HG02571 (cell line): ENCODE measurements around the gene ANKRD65.
A peak's percentile ranks its signal among the peaks of the same experiment; 100 is the strongest.
"Not testable (repeated sequence)": the region's sequence is repeated elsewhere in the genome, so short reads cannot be mapped to it uniquely, and the experiment has no call there.

Experiments used
- ATAC-seq: cut with Tn5 transposase; IDR thresholded peaks from one replicate; pipeline ENCODE4 v1.9.1; 2021; ENCODE audit warnings: mild to moderate bottlenecking, moderate library complexity; ENCODE audit not compliant: unreplicated experiment

ANKRD65 gene

DNA sequence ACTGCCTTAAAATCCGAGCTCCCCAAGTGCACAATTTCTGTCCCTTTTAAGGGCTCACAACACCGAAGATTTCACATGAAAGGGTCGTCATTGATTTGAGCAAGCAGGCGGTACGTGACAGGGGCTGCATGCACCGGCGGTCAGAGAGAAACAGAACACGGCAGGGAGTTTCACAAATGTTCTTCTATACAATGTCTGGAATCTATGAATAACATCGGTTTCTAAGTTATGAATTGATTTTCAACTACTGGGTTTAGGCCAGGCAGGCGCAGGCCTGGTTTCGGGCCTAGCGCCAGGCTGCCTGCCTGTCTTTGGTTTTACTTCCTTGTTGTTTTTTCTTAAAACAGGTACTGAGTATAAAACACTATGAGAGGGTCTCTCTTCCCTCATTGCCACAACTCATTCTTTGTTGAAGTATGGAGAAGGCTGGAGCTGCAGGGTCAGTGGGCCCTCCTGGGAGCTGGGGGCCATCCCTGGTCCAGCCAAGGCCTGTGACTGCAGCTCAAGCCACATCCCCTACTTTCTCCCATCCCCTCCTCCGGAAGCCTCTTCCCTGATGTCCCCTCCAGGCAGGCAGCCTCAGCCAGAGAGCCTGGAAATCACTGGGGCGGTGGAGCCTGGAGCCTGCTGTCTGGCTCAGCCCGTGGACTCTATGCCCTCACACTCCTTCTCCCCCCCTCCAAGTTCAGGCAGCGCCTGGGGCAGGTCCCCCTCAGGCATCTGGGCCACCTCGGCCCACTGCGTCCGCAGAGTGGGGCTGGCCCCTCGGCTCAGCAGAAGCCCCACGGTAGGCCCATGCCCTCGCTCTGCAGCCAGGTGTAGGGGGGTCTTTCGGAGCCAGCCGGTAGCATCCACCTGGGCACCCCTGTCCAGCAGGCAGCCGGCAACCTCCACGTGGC is 2.4 kb downstream of the ANKRD65 start:
- no peak for ATAC-seq

DNA sequence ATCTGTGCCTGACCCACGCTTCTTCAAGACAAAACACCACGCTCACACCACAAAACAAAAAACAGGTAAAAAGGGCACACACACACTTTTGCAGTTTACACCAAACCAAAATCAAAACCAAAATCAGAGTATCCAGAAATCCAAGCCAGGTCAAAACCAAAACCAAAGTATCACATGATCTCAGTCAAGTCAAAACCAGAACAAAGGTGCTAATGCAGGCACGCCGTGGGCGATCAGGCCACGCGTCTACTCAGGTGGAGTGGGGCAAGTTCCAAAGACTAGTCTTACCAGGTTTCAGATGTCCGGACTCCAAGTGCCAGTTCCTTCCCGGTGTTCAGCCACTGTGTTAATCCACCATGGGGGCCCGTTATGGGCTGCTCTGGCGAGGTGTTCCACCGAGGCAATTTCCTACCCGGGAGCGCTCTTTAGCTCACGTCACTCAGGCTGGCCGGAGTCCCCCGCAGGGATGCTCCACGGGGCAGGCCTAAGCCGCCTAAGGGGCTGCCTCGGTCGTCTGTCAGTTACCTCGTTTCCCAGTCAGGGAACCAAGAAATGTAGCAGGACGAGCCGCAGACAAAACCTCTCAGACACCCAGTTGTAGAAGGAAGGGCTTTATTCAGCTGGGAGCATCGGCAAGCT is 3.1 kb downstream of the ANKRD65 start:
- ATAC-seq = not testable (repeated sequence)

DNA sequence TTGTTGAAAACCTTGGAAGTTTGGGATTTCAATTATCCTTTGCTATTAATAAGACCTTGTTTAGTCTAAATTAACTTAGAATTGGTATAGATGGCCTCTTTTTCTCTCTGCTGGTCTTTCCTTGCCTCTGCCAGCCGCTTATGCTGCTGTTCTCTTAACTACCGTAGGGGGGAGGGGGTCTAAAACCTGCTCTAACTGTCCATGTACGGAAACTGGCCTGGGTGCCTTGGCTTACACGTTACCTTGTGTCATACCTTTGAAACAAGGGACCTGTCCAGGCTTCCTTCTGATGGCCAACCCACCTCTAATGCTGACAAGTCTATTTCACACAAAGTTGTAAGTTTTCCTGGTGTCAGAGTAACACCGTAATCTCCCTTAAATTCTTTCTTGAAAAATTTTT is 3.7 kb downstream of the ANKRD65 start:
- ATAC-seq = not testable (repeated sequence)

DNA sequence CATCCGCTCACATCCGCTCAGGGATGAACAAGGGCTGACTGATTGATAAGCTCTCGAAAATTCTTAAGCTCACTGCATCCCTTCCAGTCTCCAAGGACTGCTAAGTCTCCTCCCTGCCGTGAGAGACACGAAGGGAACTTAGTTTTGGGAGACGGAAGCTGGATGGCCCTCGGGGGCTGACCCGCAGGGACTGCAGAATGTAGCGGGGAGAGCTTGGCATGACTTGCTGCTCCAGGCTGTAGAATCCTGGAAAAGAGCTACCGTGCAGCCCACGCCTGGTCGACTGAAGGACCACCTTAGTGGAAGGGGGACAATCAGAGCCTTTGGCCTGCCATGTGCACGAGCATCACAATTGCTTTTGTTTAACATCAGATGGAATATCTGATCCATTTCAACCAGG is 5.3 kb downstream of the ANKRD65 start:
- no peak for ATAC-seq

DNA sequence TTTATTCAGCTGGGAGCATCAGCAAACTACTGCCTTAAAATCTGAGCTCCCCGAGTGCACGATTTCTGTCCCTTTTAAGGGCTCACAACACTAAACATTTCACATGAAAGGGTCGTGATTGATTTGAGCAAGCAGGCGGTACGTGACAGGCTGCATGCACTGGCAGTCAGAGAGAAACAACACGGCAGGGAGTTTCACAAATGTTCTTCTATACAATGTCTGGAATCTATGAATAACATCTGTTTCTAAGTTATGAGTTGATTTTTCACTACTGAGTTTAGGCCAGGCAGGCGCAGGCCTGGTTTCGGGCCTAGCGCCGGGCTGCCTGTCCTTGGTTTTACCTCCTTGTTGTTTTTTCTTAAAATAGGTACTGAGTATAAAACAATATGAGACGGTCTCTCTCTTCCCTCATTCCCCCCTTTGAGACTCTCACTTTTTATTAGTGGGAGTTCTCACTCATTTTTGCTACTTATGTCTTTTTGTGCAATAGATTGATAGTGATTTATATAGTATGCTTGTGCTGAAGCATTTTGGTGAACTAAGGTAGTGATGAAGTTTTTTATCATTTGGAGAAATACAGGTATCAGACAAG is 8.7 kb downstream of the ANKRD65 start:
- ATAC-seq = not testable (repeated sequence)

DNA sequence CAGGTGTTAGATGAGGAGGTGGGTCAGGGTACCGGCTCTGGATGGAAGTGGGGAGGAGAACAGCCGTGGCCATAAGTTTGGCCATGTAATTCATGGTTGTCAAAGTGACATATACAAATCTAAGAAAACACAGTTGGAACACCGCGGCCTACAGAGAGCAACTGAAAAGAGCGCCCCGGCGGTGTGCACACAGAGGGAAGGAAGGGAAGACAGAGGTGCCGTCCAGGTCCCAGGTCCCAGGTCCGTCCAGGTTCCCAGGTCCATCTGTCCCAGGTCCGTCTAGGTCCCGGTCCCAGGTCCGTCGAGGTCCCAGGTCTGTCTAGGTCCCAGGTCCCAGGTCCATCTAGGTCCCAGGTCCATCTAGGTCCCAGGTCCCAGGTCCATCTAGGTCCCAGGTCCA is 9.4 kb downstream of the ANKRD65 start:
- no peak for ATAC-seq

DNA sequence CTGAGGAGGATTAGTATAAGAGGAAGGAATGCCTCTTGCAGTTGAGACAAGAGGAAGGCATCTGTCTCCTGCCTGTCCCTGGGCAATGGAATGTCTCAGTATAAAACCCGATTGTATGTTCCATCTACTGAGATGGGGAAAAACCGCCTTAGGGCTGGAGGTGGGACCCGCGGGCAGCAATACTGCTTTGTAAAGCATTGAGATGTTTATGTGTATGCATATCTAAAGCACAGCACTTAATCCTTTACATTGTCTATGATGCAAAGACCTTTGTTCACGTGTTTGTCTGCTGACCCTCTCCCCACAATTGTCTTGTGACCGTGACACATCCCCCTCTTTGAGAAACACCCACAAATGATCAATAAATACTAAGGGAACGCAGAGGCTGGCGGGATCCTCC is 10.8 kb downstream of the ANKRD65 start:
- ATAC-seq = not testable (repeated sequence)

DNA sequence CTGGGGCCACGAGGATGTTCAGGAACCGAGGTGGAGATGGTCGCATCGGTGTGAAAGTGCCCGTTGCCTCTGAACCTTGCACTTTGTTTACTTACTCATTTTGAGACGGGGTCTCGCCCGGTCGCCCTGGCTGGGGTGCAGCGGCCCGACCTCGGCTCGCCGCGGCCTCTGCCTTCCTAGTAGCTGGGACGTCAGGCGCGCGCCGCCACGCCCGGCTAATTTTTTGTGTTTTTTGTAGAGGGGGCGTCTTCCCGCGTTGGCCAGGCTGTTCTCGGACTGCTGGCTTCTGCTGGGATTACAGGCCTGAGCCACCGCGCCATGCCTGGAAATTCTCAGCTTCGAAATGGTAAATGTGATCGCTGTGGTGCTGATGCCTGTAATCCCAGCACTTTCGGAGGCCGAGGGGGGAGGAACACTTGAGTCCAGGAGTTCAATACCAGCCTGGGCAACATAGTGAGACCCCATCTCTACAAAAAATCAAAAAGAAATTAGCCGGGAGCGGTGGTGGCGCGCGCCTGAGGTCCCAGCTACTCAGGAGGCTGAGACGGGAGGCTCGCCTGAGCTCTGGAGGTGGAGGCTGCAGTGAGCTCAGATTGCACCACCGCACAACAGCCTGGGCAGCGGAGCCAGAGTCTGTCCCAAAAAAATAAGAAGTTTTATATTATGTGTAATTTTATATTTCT is 13.3 kb downstream of the ANKRD65 start:
- peak; percentile 17 for ATAC-seq

DNA sequence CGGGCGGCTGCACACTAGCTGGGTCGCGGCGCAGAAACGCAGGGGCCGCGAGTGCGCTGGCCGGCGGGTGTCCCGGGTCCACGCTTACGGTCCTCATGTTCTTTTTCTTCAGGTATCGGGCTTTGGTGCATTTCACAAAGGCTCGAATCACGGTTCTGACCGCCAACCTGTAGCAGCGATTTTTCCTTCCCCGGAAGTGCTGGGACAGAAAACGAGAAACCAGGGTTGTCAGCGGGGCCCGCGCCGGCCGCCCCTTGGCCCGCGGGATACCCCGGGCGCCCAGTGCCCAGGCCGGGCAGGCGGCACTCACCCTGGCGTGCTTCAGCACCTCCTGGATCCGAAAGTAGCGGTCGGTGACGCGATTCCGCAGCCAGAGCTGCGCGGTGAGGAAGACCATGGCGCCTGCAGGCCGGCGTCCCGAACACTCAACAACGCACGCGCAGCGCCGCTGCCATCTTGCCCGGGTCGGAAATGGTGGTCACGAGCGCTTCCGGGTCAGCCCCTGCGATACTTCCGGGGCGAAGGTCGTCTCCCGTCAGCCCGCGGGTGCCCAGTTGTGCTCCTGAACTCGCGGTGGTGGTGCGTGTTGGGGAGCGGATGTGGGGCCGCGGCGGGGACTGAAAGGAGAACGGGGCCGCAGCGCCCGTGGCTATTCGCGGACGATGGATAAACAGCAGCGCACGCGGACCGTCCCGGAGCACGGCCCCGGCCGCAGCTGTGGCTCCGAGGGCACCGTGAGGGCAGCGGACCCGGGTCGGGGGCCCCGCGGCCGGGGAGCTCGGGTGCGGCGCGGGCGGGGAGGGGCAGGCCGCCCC is 14.0 kb downstream of the ANKRD65 start, which contains the start of gene MRPL20:
Gene MRPL20, minus strand, starts transcription at position 473 of the 815 bp plus-strand sequence. Its CDS starts 76 bp downstream, at position 397.
- peak; percentile 93 for ATAC-seq

DNA sequence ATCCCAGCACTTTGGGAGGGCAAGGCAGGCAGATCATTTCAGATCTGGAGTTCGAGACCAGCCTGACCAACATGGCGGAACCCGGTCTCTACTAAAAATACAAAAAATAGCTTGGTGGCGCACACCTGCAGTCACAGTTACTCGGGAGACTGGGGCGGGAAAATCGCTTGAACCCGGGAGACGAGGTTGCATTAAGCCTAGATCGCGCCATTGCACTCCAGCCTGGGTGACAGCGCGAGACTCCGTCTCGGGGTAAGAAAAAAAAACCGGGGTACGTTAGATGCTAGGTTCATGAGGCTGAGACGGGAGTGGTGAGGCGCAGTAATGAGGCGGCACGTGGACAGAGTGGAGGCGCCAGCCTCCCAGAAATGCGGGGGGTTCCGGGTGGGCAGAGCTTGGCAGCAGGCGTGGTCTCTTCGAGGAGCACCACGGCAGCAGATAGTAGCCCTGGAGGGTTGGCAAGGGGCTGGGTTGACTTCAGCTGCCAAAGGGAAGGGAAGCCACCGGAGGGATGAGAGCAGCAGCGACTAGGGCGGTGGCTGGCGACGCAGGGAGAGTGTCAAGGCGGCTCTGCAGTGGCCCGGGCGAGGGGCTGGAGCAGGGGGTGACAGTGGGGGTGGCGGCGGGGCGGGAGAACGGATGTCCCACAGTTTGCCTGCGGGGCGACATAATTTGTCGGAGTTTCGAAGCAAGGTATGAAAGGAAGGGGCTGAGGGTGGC is 14.8 kb downstream of the ANKRD65 start:
- ATAC-seq = no peak

DNA sequence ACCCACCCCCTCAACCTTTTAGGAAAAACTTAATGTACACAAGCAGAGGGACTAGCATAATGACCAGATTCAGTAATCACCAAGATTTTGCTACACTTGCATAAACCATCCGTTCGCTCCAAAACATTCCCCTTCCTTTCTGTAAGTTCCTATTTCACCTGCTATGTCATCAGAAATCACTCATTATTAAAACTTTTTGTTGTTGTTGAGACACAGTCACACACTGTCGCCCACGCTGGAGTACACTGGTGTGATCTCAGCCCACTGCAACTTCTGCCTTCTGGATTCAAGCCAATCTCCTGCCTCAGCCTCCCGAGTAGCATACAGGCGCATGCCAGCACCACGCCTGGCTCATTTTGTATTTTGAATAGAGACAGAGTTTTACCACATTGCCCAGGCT is 17.4 kb downstream of the ANKRD65 start:
- no peak for ATAC-seq

DNA sequence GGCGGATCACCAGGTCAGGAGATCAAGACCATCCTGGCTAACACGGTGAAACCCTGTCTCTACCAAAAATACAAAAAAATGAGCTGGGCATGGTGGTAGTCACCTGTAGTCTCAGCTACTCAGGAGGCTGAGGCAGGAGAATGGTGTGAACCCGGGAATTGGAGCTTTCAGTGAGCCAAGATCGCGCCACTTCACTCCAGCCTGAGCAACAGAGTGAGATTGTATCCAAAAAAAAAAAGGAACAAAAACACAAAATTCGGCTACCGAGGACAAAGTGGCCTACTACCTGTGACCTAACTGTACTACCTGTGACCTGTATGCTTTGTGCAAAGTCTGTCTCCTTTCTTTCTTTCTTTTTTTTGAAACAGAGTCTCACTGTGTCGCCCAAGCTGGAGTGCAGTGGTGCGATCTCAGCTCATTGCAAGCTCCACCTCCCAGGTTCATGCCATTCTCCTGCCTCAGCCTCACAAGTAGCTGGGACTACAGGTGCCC is 18.1 kb downstream of the ANKRD65 start:
- not testable (repeated sequence) for ATAC-seq

DNA sequence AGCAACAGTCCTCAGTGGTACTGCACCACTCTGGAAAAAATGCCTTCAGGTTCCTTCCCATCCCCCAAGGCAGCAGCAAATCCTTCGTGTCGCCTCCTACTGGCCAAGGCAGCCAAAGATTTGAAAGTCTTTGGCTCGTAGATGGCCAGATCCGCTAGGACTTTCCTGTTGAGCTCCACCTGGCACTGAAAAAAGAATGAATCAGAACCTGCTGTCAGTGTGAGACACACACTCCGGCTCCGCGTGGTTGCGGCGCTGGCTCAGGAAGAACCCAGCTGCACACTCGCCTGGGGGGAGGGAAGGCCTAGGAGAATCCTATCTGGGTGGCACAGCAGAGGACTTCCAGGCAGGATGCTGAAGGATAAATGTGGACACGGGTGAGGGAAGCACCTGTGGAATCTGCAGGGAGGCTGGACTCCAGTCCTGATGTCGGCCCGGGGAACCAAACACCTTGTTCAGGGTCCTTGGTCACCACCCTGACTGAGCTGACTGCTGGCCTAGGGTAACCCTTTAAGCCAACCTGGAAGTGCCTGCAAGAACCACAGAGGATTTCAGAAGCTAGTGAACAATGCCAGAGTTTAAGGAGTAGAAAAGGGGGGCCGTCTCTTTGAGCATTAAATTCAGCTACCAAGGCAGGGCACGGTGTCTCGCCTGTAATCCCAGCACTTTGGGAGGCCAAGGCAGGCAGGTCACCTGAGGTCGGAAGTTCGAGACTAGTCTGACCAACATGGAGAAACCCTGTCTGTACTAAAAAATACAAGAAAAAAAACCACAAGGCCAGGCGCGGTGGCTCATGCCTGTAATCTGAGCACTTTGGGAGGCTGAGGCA is 18.8 kb downstream of the ANKRD65 start:
- ATAC-seq = no peak

DNA sequence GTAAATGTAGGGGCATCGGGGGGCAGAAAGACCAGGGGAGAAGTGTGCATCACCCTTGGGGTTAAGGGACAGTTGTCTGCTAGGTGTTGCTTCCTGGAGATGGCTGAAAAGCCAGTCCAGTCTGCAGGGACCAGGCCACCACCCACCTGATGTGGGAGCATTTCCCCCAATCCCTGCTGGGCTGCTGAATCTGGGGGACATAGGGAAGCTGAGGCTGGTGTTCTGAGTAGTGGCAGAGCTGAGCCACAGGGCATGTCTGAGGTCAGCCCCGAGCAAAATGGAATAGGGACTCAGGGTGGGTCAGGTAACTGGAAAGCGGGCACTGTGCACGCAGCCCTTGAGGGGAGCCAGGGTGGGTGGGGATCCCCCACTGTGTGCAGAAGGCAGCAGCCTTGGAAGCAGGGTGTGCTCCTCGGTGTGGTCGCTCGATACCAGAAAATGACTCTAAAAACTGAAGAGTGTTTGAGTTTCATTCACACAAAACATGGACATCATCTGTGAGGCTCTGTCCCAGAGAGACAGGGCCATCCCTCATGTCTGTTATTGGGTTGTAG is 19.5 kb downstream of the ANKRD65 start:
- no peak for ATAC-seq

DNA sequence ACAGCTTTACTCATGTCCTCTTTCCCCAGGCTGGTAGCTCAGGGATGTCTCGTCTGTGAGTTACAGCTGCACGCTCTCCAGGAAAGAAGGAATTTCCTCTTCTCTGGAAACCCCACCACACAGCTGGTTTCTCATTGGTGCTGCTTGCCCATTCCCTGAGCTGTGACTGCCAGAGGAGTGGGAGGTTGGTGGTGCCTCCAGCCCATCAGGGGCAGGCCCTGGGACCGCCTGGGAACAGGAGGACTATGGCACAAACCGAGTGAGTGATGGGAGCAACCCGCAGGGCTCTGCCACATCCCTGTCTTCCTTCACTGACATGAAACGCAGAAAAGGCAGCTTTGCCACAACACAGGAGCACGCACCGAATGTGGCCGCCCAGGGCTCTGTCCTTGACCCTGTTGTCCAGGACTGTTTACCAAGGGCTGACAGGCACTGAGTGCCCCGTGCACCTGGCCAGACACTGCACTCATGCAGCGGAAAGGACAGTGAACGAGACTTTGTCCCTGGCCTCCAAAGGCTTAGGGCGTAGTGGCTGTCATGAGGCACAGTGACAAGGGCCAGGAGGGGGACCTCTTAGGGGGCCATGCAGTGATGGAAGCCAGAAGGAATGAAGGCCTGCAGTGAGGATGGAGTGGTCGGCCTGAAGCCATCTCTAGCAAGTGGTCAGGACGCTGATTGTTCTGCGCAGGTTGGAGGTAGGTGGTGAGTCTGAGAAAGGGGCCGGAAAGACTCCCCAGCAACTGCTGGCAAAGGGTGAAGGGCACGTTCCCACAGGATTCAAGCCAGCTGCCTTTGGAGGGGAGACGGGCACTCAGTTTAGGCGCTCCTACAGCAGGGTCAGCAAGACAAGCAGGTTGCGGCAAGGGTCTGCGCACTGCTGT is 20.3 kb downstream of the ANKRD65 start:
- no peak for ATAC-seq

DNA sequence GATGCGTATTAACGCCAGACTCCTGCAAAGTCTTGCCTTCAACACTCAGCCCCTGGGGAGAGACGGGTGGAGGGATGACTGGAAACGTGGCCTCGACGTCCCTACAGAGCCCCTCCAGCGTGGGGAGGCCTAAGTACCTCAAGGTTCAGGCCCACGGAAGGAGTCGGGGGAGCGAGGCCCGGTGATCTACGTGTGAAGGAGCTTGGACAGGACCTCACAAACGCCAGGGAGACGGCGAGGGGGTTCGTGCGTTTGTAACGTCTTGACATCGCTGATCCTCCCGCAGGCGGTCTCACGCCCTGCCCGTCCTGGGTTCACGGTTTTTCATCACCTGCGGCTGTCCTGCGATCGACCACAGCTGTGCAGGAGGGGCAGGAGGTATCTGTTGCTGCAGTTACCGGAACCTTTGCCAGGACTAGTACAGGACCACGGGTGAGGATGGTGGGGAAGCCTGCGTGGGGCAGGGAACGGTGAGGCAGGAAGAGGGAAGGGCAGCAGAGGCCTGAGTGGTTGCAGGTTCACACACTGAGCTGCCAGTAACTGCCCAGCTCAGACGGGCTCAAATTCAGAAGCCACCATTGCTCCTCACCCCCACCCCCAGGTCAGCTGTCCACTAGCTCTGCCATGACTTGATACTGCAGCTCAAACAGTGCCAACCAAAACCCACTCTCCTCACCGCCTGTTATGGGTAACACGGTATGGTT is 21.1 kb downstream of the ANKRD65 start:
- ATAC-seq = peak; percentile 6
